NCI-H2029 treated with DMSO at 0.1 percent for 48 hours (cell line): Measurements from ENCODE around the gene PEX19.
A peak's percentile ranks its signal among the peaks of the same experiment; 100 is the strongest.

Experiments
- DNase-seq: peaks from one replicate; lab custom pipeline; 2025; lab: John Stamatoyannopoulos, UW

Gene PEX19

GRCh38 chr1:160277987-160278386 lies 6.9 kb downstream of the PEX19 start:
- DNase-seq = no peak

- DNase-seq = no peak
Observed at GRCh38 chr1:160277330-160277729, 7.6 kb downstream of the PEX19 start.

GRCh38 chr1:160271025-160271424 lies 13.9 kb downstream of the PEX19 start:
- DNase-seq = no peak

GRCh38 chr1:160267284-160267991 lies 17.5 kb downstream of the PEX19 start:
- no peak for DNase-seq

GRCh38 chr1:160264795-160265307 lies 20.1 kb downstream of the PEX19 start:
- DNase-seq = no peak

- peak; percentile 76 for DNase-seq
Observed at GRCh38 chr1:160261893-160262794, 22.8 kb downstream of the PEX19 start, which contains the start of gene DCAF8. TSS of gene DCAF8 (minus strand) at chr1:160262549. CDS start at chr1:160244008, 18,541 bp downstream.

GRCh38 chr1:160261556-160261892 lies 23.4 kb downstream of the PEX19 start:
- peak; percentile 50 for DNase-seq

GRCh38 chr1:160260406-160261382 lies 24.2 kb downstream of the PEX19 start:
- no peak for DNase-seq

GRCh38 chr1:160258177-160258798 lies 26.6 kb downstream of the PEX19 start:
- DNase-seq = no peak

GRCh38 chr1:160257411-160258015 lies 27.4 kb downstream of the PEX19 start:
- no peak for DNase-seq

- no peak for DNase-seq
Observed at GRCh38 chr1:160256396-160257046, 28.4 kb downstream of the PEX19 start.

- no peak for DNase-seq
Observed at GRCh38 chr1:160255781-160256300, 29.1 kb downstream of the PEX19 start.

- peak; percentile 7 for DNase-seq
Observed at GRCh38 chr1:160251687-160252526, 33.0 kb downstream of the PEX19 start.

- DNase-seq = no peak
Observed at GRCh38 chr1:160251011-160251410, 33.9 kb downstream of the PEX19 start.

- no peak for DNase-seq
Observed at GRCh38 chr1:160247053-160247452, 37.9 kb downstream of the PEX19 start.

- DNase-seq = no peak
Observed at GRCh38 chr1:160245434-160245833, 39.5 kb downstream of the PEX19 start.

- no peak for DNase-seq
Observed at GRCh38 chr1:160244209-160244608, 40.7 kb downstream of the PEX19 start.

- DNase-seq = no peak
Observed at GRCh38 chr1:160243767-160244166, 41.2 kb downstream of the PEX19 start.
